Measurements from ENCODE around the gene LENG9. TPM values are rescaled to one million over a fixed set of nuclear protein-coding genes. Genes with fewer than 3 reads are reported as not detected.

LENG9 gene
- total and polyA plus RNA-seq, 7 donors: 1.7 to 3.9 (median 3.3) TPM

GRCh38 chr19:54451997-54452396, 11.6 kb downstream of the LENG9 start:
- intact Hi-C loops (cut with DNase I): no loop called here
- Histone ChIP-seq H3K4me1 (peaks cover 25% of the 10 kb centered on the region), H3K27ac (no peak overlapping the region), H3K9me3 (no peaks in the 10 kb centered on the region), H3K4me3 (no peak overlapping the region), H3K36me3 (ENCODE audit: insufficient read depth in 1 of 2, low read depth in 1 of 2) (peaks cover 12 to 65% of the 10 kb centered on the region in 2 donors), H3K27me3 (ENCODE audit: insufficient read depth in 3 of 3, low read length in 2 of 3) (no peaks in the 10 kb centered on the region)
- ATAC-seq (no peak), DNase-seq (peak in 1 of 2 donors; percentile 13)
- 81 to 83% (median 82%) methylated on average over 11 of the region's 11 CpGs for WGBS, 3 donors
- TF ChIP-seq CTCF (IDR thresholded peaks at IDR 0.05): no peak

GRCh38 chr19:54451331-54451871, 12.2 kb downstream of the LENG9 start:
- ATAC-seq (no peak), DNase-seq (peak in 1 of 2 donors; percentile 17)
- Histone ChIP-seq H3K4me3 (peak overlapping the region; percentile 80), H3K36me3 (ENCODE audit: insufficient read depth in 1 of 2, low read depth in 1 of 2) (peaks cover 8 to 59% of the 10 kb centered on the region in 2 donors), H3K4me1 (peaks cover 25% of the 10 kb centered on the region), H3K27me3 (ENCODE audit: insufficient read depth in 3 of 3, low read length in 2 of 3) (no peaks in the 10 kb centered on the region), H3K27ac (no peak overlapping the region), H3K9me3 (no peaks in the 10 kb centered on the region)
- WGBS, 3 donors: 66 to 76% (median 72%) methylated on average over 9 of the region's 9 CpGs
- intact Hi-C loops (cut with DNase I): no loop called here
- TF ChIP-seq CTCF (IDR thresholded peaks at IDR 0.05): no peak

- WGBS, 3 donors: 0 to 1% (median 1%) methylated on average over 21 of the region's 21 CpGs
- H3K9me3 ChIP-seq: no peaks in the 10 kb centered on the region
- no peak for DNase-seq
- no peaks in the 10 kb centered on the region for H3K27me3 ChIP-seq (ENCODE audit: insufficient read depth in 3 of 3, low read length in 2 of 3)
- peaks cover 8 to 58% of the 10 kb centered on the region in 2 donors for H3K36me3 ChIP-seq (ENCODE audit: insufficient read depth in 1 of 2, low read depth in 1 of 2)
- H3K4me1 ChIP-seq: peaks cover 25% of the 10 kb centered on the region
- intact Hi-C loops (cut with DNase I): loop anchor here in 1 of 2 donors (1.0 kb wide), 1 partner anchor 14 kb away; the partner anchor contains the start of gene LENG9
- TF ChIP-seq CTCF (IDR thresholded peaks at IDR 0.05): no peak
- no peak for ATAC-seq
- peak overlapping the region; percentile 80 for H3K4me3 ChIP-seq
- H3K27ac ChIP-seq: peak overlapping the region; percentile 94
Observed at GRCh38 chr19:54449701-54450069, 13.9 kb downstream of the LENG9 start.

- DNase-seq (peak; percentile 98 to 99), ATAC-seq (peak; percentile 97 to 98 (median 98))
- Histone ChIP-seq H3K36me3 (ENCODE audit: insufficient read depth in 1 of 2, low read depth in 1 of 2) (peaks cover 8 to 58% of the 10 kb centered on the region in 2 donors), H3K4me3 (peak within 1 kb of the TSS; percentile 80), H3K27ac (peak within 1 kb of the TSS; percentile 94), H3K27me3 (ENCODE audit: insufficient read depth in 3 of 3, low read length in 2 of 3) (no peaks in the 10 kb centered on the region), H3K4me1 (peaks cover 25% of the 10 kb centered on the region), H3K9me3 (no peaks in the 10 kb centered on the region)
- no peak for TF ChIP-seq CTCF (IDR thresholded peaks at IDR 0.05)
- intact Hi-C loops (cut with DNase I): loop anchor here in 1 of 2 donors (1.0 kb wide), 1 partner anchor 14 kb away; the partner anchor contains the start of gene LENG9
- WGBS, 3 donors: 0 to 1% (median 0%) methylated on average over 78 to 96 of the region's 96 CpGs
Observed at GRCh38 chr19:54448774-54449700, 14.5 kb downstream of the LENG9 start, which contains the start of gene LENG8. TSS of gene LENG8 (plus strand) at chr19:54449199. CDS start at chr19:54451345, 2,146 bp downstream.

All from psoas muscle (tissue), 8 donors.